NCI-H2196 (cell line): ENCODE measurements around the gene ASPDH.
A peak's percentile ranks its signal among the peaks of the same experiment; 100 is the strongest.

ENCODE experiments used
- DNase-seq: peaks from one replicate; lab custom pipeline; 2025; ENCODE audit not compliant: unreplicated experiment; lab: John Stamatoyannopoulos, UW

The ASPDH gene

DNA sequence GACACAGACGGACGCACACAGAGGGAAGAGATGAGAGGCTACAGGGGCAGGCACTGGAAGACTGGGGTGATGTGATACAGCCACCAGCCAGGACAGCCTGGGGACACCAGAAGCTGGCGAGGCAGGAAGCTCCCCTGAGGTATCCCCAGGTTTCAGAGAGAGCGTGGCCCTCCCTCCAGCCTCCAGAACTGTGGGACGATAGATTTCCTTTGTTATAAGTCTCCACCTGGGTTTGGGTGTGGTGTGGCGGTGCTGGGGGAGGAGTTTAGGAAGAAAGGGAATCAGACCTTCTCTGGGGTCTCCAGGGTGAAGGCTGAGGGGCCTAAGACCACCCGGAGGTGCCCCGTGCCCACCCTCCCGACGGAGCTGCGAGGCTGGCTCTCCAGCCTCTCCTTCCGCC, 2.7 kb upstream of the ASPDH start:
- DNase-seq, result no peak

DNA sequence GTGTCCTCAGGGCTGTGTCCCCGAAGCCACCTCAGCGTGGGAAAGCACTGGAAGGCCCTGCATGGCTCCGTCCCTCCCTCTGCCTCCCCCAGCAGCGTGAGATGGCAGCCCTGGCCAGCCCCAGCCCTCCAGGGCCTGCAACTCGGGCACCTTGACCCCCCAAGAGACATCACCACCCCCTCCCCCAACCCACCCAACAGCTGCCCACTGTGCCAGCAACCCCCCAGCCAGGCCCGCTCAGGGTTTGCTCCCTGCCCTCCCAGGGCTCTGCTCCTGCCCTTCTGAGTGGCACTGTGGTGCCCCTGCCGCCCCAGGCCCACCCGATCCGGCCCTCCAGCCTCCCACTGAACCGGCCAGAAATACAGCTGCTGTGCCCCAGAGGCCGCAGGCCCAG, 1.5 kb upstream of the ASPDH start:
- DNase-seq, result no peak

DNA sequence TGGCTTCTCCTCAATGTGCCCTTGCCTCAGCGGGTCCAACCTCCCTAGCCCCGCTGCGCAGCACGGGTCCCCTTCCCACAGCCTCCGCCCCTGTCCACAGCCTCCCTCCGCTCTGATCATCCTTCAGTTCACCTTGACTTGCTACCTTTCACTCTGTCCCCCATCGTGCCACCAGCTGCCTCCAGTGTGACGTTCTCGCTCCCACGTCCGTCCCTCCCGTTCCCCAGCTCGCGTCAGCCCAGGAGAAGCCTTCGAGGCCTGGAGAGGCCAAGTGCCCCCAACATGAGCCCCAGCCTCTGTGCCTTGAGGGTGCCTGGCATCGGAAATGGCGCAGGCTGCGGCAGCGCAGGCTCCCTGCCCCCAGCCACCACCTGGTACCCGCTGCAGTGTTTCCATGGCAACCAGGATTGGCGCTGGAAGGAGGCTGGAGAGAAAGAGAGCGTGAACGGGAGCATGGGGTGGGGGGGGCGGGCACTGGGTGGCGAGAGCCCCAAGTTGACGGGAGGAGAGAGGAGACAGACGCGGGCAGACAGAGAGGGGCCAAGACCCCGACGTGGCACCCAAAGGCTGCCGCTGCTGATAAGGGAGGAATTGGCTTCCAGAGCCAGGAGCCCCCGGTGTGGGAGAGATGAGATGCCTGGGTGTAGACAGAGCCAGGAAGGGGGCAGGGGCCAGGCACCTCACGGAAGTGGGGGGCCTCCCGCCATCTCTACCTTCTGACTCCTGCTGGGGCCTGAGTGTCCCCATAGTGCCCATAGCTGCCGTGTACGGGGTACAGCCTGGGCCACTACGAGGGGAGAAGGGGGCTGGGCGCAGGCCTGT, 844 bp upstream of the ASPDH start:
- DNase-seq, result peak; percentile 68

DNA sequence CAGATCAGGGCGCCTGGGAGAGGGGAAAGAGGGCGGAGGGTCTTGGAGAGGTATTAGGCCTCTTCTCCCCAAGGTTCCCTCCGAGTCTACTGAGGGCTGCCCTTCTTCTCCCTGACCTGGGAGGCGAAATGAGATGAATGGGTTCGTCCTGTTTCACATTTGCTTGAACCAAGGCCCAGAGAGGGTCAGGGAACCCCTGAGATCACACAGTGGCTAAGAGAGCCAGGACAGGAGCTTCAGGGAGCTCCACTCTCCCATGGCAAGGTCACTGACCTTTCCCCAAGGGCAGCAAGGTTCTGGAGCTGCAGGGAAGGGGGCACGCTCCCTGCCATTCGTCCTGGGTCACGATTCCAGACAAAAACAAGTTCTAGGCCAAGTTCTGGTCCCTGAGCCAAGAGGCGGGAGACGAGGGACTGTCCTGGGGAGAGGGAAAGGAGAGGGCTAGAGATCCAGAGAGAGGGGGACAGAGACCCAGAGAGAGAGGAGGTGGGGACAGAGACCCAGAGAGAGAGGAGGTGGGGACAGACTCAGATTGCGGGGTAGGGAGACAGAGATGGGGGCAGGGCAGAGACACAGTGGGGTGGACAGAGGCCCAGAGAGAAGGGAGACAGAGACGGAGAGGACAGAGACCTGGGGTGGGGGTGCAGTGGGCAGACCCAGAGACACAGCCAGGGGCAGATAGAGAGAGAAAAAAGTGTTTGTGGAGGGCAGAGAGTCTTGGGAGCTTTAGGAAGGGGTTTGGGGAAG, 541 bp downstream of the ASPDH start:
- no peak for DNase-seq

GRCh38 chr19:50512112-50512998, 1.4 kb downstream of the ASPDH start:
- DNase-seq, result no peak

- DNase-seq, result peak; percentile 99
These were observed 2.5 kb downstream of the ASPDH start, which contains the start of gene JOSD2 for GRCh38 chr19:50511069-50511822. JOSD2 (minus strand) TSS chr19:50511191; CDS start chr19:50510431, 760 bp downstream.

DNA sequence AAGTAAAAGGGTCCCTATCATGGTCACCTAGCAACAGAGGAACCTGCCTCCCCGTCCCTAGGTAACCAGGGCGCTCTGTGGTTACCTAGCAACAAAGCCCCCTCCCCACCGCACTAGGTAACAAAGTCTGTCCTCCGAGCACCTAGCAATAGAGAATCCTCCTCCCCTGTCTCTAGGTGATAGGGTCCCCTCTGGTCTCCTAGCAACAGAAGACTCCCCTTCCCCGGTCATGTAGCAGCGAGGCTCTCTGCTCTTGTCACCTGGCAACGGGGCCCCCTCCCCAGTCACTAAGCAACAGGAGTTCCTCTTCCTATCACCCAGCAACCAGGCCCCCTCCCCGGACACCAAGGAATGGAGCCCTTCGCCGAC, 3.0 kb downstream of the ASPDH start:
- DNase-seq, result peak; percentile 79

GRCh38 chr19:50510121-50510670, 3.5 kb downstream of the ASPDH start:
- no peak for DNase-seq

DNA sequence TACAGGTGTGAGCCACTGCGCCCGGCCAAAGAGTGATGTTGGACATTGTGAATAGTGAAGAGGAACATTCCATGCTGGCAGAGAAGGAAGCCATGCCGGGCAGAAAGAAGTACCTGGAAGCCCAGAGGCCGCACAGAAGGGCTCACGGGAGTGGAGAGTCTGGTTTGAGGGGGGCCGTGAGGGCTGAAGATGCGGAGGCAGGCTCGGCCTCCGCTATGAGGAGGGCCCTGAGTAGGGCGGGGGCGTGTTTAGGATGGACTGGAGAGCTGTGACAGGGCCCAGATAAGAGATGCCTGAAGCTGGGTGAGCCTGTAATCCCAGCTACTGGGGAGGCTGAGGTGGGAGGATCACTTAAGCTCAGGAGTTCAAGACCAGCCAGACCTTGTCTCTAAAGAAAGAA, 4.3 kb downstream of the ASPDH start:
- DNase-seq, result no peak

DNA sequence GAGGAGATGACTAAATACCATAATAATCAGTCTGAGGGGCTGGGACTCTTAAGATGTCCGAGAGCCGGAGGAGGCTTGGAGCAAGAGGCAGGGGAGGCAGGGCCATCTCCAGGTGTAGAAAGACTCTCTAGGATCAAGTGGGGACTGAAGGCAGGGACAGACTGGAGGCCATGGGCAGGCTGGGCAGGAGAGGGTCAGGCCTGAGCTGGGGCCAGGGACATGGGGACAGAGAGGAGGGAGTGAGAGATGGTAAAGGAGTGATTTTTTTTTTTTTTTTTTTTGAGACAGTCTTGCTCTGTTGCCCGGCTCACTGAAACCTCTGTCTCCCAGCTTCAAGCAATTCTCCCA, 4.9 kb downstream of the ASPDH start:
- DNase-seq, result no peak

DNA sequence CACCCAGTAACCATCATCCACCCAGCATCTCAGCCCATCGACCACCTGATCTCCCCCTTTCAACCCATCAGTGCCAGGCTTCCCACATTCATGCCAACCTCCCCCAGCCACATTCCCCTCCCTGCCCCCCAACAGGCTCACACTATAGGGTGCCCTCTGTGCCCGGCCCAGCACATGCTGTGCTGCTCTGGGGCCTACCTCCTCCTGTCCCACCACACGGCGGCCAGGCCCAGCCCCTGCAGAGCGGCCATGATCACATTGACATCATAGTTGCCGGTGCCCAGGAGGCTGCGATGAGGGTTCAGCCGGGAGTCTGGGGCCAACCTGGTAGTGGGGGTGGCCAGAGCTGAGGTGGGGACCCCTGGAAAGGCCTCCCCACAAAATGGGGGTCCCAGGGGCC, 6.3 kb downstream of the ASPDH start:
- DNase-seq, result no peak

GRCh38 chr19:50506700-50507099, 7.0 kb downstream of the ASPDH start:
- DNase-seq, result no peak

GRCh38 chr19:50505856-50506611, 7.7 kb downstream of the ASPDH start:
- DNase-seq, result no peak

DNA sequence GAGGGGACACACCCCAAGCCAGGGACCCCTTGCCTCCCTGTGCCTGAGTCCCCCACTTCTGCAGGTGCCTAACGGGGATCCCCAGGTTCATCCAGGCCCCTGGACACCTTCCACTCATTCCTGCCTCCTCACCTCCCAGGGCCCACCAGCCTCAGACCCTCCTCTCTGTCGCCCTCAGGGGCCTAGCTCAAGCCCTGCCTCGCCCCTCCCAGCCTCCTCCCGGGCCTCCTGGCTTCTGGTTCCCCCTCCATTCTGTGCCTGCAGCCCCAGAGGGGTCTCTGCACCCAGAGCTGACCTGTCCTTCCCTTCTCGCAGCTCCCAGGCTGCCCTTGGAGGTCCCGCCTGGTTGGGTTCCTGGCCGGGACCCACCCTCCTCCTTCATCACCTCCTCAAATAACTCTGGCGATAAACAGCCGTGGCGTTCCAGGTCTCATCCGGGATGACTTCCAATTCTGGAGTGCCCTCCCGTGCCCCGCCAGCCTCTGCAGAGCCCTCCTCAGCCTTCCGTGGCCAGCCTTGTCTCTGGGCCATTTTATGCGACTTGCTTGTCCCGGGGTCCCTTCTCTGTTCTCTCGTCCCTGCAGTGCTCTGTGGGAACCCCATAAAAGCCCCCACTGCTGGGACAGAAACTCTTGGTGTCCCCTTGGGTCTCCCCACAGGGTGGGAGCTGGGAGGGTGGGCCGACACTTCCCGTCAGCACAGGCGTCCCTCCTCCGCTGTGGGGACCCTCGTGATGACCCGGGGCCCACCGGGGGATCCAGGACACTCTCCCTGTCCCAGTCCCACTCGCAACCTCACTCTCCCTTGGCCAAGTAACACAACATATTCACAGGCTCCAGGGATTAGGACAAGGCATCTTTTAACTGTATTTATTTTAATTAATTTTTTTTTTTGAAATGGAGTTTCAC, 11.9 kb downstream of the ASPDH start:
- DNase-seq, result no peak

DNA sequence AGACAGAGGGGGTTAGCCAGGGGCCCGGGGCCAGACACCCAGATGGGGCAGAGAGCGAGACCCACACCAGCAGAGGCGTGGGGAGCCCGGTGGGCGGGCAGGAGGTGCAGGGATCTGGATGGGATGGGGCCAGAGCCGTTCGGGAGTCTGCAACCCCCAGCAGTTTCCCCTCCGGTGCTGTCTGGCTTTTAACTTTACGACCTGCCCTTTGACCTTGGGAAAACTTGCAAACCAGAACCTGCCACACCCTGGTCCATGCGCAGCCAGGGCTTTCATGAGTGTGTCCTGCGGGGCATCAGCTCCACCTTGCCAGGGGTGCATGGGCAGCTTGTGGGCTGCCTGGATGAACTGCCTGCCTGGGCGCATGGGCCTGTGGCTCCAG, 12.5 kb downstream of the ASPDH start:
- DNase-seq, result no peak

DNA sequence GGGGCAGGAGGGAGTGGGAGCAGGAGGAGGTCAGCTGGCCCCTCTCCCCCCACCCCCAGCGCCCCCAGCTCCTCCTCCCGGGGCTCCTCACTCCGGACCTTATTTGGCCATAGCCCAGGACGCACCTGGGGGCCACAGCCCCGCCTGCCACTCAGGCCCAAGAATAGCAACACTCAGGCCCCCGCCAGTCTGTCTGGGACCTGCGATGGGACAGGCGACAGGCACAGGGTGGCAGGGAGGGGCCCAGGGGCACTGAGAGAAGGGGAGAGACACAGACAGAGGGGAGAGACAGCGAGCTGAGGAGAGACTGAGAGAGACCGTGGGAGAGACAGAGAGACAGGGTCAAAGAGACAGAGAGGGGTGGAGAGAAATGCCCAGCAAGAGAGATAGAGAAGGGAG, 13.0 kb downstream of the ASPDH start:
- DNase-seq, result no peak

DNA sequence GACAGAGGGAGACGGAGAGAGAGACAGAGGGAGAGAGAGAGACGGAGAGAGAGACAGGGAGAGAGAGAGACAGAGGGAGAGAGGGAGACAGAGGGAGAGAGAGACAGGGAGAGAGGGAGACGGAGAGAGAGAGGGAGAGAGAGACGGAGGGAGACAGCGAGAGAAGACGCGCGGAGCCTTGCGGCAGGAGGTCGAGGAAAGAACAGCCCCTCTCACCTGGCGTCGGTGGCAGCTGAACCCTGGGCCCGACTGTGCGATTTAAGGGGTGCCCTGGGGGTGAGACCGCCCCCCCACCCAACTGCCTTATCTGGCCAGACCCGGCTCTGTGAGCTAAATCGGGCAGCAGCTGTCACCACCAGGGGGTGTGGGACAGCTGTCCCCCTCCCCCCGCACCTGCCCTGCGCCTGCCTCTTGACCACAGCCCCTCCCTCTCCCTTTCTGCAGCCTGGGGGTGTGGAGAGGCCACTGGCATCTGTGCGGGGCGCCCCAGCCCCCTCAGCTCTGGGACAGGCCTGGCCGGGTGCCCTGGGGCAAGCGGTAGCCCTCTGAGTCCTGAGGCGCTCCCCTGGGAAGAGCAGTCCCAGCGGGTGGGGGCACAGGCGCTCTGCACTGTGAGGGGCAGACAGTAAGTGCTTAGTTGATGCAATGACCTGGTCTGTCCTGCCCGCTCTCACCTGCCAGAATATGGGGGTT, 13.5 kb downstream of the ASPDH start:
- no peak for DNase-seq
